Vein endothelial cell (primary cell): ENCODE results near the gene MC4R. TPM values are rescaled to one million over a fixed set of nuclear protein-coding genes. Genes with fewer than 3 reads are reported as not detected.

ENCODE experiments used
- total RNA-seq: library from RNA; depleted of rRNA; stranded (reverse); fragments of >200 nt; gene quantifications from 2 replicates; pipeline ENCODE4 v1.2.3, GENCODE V29; 2012

Gene MC4R
- total RNA-seq = not detected in 2 replicates

GRCh38 chr18:60372596-60372995, at the start of gene MC4R:
MC4R (minus strand) TSS chr18:60372775; CDS start chr18:60372349, 426 bp downstream.

